ENCODE data around the gene DMRTC2. TPM values are rescaled to one million over a fixed set of nuclear protein-coding genes. Genes with fewer than 3 reads are reported as not detected.

Gene DMRTC2
- total RNA-seq, 1 experiment from 2014 or later, result not detected

GRCh38 chr19:41859618-41860418, 15.0 kb downstream of the DMRTC2 start, which contains the start of gene RPS19 (continued):
- TF ChIP-seq AFF4 (CRISPR knock-in tag; IDR thresholded peaks at IDR 0.05; ENCODE audit: borderline replicate concordance), result no peak
- TF ChIP-seq E2F5 (CRISPR knock-in tag; IDR thresholded peaks at IDR 0.05), result no peak
- no peak for TF ChIP-seq CBFB (CRISPR knock-in tag; IDR thresholded peaks at IDR 0.05; ENCODE audit: low read depth)
- TF ChIP-seq RELA (CRISPR knock-in tag; IDR thresholded peaks at IDR 0.05; ENCODE audit: borderline replicate concordance), result no peak
- no peak for TF ChIP-seq ZNF121 (CRISPR knock-in tag; IDR thresholded peaks at IDR 0.05)
- no peak for TF ChIP-seq CREB1 (CRISPR knock-in tag; IDR thresholded peaks at IDR 0.05)
- TF ChIP-seq TCF7 (CRISPR knock-in tag; IDR thresholded peaks at IDR 0.05; ENCODE audit: low read depth), result no peak
- no peak; the same call in none of the 2 replicates for TF ChIP-seq TP53 (CRISPR knock-in tag; IDR thresholded peaks at IDR 0.05)
- TF ChIP-seq USF1 (CRISPR knock-in tag; IDR thresholded peaks at IDR 0.05), result no peak
- no peak for TF ChIP-seq NFATC4 (CRISPR knock-in tag; IDR thresholded peaks at IDR 0.05)
- TF ChIP-seq SMAD3 (CRISPR knock-in tag; IDR thresholded peaks at IDR 0.05; ENCODE audit: borderline replicate concordance), result no peak
- no peak for TF ChIP-seq ZNF317 (CRISPR knock-in tag; IDR thresholded peaks at IDR 0.05; ENCODE audit: borderline replicate concordance, low read depth)
- TF ChIP-seq ZNF138 (CRISPR knock-in tag; conservative IDR thresholded peaks at IDR 0.05), result no peak
- TF ChIP-seq NFYB (CRISPR knock-in tag; conservative IDR thresholded peaks at IDR 0.05; ENCODE audit: low read depth), result no peak; the same call in 1 of the 2 replicates
- peak; percentile 77 for TF ChIP-seq TEAD1 (CRISPR knock-in tag; IDR thresholded peaks at IDR 0.05)
- TF ChIP-seq ERG (CRISPR knock-in tag; IDR thresholded peaks at IDR 0.05), result 0 out of 2 replicates have a peak, but pooled peaks have one; percentile 48
- no peak for TF ChIP-seq IRF2 (CRISPR knock-in tag; IDR thresholded peaks at IDR 0.05; ENCODE audit: borderline replicate concordance, low read depth)
- TF ChIP-seq KAT7 (CRISPR knock-in tag; IDR thresholded peaks at IDR 0.05; ENCODE audit: borderline replicate concordance), result no peak
- TF ChIP-seq ZNF416 (CRISPR knock-in tag; IDR thresholded peaks at IDR 0.05), result no peak
- TF ChIP-seq ZMAT4 (CRISPR knock-in tag; IDR thresholded peaks at IDR 0.05), result peak; percentile 59; the same call in 1 of the 2 replicates
- TF ChIP-seq ZNF532 (CRISPR knock-in tag; IDR thresholded peaks at IDR 0.05; ENCODE audit: borderline replicate concordance), result no peak
